NCI-H128 (cell line): ENCODE results near the gene STX1B.
"Not testable (repeated sequence)": the region's sequence is repeated elsewhere in the genome, so short reads cannot be mapped to it uniquely, and the experiment has no call there.

ENCODE experiments used
- DNase-seq: peaks from one replicate; lab custom pipeline; 2025; ENCODE audit not compliant: unreplicated experiment; lab: John Stamatoyannopoulos, UW

Gene STX1B

DNA sequence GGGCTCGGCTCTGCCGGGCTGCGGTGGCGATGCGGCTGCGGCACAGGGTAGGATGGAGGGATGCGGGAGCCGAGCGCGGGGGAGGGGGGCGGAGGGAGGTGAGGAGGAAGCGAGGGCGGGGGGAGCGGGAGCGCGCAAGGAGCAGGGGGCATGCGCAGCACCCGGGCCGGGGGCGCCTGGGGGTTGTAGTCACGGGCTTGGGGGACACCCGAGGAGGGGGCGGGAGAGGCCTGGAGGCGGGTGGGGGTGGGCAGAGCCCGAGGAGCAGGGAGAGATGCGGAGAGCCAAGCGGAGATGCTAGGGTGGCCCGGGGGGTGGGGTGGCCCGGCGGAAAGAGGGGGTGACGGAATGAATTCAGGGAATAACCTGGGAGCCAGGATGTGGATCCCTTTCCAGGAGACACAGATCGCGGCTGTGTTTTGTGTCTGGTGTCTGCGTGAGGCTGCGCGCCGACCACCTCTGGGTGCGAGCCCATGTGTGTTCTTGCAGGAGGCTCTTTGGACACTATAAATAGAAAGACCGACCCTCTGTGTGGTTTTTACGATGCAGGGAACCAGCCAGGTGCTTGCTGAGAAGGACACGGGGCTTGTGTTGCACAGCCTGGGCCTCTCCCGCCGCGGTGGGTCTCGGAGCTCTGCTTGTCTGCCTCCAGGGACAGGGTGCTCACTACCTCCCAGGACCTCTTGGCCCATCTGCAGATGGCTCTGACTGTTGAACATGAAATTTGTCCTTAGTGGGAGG is at the start of gene STX1B:
Gene STX1B, minus strand, starts transcription at position 54 of the 741 bp plus-strand sequence. CDS start 242 bp downstream, outside the sequence.
- no peak for DNase-seq

DNA sequence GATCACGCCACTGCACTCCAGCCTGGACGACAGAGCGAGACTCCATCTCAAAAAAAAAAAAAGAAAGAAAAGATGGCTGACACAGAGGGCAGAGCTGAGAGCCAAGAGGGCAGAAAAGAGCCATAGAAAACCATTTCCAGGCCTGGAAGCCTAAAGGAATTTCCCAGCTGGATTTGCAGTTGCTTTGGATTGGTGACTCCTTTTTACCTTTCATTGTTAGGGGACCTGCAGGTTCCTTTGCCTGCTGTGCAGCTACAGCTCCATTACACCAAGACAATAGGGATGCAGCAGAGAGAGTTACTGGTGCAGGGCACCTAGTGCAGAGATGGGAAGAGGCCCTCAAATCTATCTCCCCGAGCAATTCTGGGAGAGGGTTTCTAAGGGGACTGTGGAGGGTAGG is 45.2 kb upstream of the STX1B start:
- no peak for DNase-seq

DNA sequence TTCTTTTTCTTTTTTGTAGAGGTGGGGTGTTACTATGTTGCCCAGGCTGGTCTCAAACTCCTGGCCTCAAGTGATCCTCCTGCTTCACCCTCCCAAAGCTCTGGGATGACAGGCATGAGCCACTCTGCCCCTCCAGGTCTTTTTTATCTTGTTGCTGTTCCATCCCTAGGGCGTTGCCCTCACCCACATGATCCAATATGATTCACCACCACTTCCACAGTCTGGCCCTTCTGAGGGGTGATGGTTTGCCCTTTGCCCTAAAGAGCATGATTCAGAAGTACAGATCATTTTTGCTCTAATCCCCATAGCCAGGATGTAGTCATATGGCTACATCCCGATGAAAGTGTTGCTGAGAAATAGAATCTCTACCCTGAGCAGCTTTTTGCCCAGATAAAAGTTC is 41.7 kb upstream of the STX1B start:
- no peak for DNase-seq

DNA sequence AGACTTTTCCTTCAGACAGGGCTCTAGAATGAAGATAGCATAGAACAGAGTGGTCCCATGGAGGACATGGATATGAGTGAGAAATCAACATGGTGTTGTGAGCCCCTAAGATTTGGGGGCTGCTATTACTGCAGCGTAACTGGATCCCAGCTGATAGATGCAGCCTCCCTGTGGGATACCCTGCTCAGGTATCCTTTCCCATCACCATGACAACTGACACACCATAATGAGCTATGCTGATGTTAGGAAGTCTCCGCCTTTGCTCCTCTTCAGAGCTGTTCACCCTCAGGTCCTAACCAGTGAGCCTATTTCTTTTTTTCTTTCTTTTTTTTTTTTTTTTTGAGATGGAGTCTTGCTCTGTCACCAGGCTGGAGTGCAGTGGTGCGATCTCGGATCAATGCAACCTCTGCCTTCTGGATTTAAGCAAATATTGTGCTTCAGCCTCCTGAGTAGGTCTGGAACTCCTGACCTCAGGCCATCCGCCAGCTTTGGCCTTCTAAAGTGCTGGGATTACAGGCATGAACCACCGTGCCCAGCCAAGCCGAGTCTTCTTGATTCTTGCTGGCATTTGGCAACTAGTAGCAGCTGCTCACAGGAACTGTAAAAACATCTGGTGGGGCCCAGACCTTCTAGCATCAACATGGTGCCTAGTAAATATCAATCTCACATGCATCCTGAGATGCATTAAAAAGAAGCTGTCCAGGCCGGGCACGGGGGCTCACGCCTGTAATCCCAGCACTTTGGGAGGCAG is 40.0 kb upstream of the STX1B start:
- DNase-seq = no peak

DNA sequence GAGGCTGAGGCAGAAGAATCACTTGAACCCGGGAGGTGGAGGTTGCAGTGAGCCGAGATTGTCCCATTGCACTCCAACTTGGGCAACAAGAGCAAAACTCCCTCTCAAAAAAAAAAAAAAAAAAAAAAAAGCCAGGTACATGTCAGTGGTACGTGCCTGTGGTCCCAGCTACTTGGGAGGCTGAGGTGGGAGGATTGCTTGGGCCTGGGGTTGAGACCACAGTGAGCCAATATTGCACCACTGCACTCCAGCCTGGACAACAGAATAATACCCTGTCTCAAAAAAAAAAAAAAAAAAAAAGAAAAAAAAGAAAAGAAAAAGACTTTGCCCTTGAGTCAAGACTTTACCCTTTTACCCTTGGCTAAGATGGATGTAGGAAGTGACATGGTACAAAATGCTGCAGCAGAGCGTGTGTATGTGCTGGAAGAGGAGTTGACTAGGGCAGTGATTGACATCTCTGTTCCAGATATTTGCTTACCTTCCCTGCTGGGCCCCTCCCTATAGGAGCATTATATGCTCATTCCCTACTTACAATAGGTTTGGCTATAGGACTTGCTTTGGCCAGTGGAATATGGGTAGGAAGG is 33.6 kb upstream of the STX1B start:
- no peak for DNase-seq

DNA sequence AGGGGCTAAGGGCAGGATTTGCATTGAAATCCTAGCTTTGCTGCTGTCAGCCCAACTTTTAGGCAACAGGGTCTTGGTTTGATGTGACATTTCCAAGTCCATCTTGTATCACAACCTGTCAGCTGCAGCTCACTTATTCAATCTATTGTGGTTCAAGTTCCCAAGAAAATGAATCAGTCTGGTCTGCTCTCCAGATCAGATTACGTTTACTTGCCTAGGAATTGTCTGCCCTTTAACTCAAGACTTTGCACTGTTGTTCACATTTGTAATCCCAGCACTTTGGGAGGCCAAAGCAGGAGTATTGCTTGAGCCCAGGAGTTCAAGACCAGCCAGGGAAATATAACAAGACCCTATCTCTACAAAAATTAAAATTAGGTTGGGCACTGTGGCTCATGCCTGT is 32.9 kb upstream of the STX1B start:
- no peak for DNase-seq

DNA sequence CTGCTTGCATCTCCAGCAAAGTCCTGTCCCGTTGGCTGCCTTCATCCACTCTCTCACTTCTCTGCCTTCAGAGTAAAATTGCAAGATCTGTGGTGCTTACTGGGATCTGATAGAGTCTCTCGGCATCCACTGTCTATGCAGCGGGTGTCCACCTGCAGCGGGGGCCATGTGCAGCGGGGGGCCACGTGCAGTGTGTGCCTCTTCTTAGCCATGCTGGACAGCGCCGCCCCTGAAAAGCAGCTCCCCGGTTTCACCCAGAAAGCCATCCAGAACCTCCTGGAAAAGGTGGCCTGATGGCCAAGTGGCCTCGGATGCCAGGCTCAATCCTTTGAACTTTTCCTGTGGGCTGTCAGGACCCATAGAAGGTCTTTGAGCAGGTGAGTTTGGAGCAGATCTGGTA is 32.4 kb upstream of the STX1B start:
- no peak for DNase-seq

DNA sequence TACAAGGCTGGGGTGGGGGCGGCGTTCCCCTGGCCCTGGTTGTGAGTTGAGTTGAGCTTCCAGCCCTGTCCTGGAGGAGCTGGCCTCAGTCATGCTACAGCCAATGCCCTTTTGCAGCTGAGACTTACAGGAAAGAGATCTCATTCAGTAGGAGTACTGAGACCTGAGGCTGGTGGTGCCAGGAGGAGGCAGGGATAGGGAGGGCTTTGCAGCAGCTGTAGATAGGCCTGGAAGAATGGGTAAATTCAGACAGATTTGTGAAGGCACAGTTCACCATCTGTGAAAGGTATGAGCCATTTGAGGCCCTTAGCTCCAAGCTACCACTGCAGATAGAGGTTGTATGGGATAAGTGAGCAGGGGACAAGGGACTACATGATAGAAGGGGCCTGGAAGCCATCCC is 28.6 kb upstream of the STX1B start:
- no peak for DNase-seq

DNA sequence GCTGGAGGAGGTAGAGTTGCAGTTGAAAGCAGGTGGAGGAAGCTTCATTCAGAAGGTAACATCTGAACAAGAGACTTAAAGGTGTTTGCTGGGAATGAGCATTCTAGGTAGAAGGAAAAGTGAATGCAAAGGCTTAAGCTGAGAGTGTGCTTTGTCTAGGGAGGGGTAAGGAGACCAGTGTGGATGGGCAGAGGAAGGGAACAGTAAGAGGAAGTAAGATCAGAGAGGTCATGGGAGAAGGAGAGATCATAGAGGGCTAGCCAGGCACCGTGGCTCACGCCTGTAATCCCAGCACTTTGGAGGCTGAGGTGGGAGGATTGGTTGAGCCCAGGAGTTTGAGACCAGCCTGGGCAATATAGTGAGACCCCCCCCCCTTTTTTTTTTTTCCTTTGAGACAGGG is 26.3 kb upstream of the STX1B start:
- no peak for DNase-seq

DNA sequence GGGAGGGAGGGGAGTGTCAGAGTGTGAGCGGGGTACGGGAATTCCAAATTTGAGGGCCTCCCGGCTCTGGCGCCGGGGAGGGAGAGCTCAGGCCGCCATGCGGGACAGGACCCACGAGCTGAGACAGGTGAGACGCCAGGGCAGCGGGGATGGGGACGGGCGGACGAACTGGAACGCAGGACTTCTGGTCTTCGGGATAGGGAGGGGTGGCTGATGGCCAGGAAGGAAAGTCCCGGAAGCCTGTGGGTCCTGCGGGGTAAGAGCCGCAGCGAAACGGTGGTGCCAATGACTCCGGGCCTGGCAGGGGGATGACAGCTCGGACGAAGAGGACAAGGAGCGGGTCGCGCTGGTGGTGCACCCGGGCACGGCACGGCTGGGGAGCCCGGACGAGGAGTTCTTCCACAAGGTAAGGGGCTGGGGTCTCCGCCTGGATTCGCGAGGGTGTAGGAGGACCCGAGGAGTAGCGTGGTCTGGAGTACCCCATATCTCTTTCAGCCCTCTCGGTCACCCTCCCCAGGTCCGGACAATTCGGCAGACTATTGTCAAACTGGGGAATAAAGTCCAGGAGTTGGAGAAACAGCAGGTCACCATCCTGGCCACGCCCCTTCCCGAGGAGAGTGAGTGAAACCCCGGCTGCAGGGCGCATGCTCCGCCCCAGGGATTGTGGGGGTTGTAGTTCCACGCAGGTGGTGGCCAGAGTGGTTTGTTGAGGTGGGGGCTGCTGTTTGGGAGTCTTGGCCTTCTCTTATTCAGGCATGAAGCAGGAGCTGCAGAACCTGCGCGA is 23.5 kb upstream of the STX1B start:
- DNase-seq = peak; percentile 44

DNA sequence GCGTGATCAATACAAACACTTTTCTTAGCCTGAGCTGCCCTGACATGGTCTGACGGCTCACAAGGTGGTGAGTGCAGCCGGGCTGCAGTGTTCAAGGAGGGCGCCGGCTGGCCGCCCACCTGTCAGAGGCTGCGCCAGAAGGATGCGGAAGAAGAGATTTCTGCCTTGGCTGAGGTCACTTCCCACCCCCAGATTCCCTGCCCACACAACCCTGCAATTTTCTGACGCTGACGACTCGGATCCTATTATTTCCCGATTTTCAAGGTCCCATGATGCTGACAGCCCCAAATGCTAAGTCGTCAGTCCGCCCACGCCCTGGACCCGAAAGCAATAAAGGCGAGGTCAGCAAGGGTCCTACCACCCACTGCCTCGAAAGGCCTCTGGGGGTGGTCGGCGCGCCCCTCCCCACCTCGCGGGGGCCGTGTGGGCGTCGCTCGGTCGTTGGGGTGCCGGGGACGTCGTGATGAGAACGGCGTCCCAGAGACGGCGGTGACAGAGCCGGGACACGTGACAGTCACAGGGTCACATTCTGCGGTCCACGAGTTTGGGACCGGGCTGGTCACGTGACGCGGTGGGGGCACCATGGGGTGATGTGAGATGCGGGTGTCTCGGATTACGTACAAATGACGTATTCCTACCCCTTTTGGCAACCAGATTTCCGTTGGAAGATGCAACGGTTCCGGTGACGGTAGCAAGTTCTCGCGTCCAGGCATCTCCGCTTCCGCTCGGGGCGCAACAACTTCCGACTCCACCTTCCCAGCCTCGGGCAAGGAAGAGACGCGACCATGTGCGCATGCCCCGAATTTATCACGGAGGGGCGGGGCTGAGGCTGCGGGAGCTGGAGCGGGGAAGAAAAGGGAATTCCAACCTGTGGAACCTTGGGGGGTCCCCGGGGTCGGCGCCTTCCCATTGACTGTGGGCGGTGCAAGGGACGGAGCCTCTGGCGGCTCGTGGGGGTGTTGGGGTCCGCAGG is 22.6 kb upstream of the STX1B start, which contains the start of gene STX4:
Gene STX4, plus strand, starts transcription at position 823 of the 973 bp plus-strand sequence. CDS start 248 bp downstream, outside the sequence.
- peak; percentile 83 for DNase-seq

DNA sequence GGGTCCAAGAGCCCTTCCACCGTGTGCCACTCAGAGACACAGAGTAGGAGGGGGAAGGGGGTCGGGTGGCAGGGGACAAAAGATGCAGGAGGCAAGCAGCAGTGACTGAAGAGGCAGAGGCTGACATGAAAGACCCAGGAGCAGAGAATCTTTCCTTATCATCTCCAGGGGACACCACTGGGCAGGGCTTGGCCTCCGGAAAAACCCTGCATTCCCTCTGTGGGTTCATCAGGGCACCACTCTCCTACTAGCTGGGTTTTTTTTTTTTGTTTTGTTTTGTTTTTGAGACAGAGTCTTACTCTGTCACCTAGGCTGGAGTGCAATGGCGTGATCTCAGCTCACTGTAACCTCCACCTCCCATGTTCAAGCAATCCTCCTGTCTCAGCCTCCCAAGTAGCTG is 20.8 kb upstream of the STX1B start:
- DNase-seq = no peak

DNA sequence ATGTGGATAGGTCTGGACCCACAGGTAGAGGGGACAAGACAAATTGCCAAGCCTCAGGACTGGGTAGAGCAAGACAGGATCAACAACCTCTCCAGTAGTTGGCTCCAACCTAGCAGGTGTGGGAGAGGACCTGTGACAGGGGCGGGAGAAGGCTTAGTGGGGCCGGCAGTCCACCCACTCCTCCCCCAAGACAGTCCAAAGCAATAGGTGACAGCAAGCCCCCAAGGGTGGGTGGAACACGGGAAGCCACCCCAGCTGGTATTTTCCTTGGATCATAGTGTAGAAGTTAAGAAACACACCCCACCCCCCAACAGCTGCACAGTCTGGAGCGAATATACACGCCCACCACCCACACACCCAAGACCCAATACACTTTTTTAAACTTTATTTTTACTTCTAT is 18.8 kb upstream of the STX1B start:
- DNase-seq = no peak

DNA sequence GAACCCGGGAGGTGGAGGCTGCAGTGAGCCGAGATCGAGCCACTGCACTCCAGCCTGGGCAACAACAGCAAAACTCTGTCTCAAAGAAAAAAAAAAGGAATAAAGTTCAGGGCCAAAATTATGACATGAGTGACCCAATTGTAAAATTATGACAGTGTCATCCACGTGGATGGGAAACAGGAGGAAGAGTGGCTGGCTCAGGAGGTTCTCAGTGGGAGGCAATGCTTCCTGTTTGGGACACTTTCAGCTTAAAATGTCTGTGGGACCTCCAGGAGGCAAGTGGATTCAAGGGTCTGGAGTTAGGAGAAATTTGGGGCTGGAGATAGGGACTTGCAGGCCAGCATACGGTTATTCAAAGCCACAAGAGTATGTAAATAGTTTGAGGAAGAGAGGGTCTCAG is 14.9 kb upstream of the STX1B start:
- no peak for DNase-seq

DNA sequence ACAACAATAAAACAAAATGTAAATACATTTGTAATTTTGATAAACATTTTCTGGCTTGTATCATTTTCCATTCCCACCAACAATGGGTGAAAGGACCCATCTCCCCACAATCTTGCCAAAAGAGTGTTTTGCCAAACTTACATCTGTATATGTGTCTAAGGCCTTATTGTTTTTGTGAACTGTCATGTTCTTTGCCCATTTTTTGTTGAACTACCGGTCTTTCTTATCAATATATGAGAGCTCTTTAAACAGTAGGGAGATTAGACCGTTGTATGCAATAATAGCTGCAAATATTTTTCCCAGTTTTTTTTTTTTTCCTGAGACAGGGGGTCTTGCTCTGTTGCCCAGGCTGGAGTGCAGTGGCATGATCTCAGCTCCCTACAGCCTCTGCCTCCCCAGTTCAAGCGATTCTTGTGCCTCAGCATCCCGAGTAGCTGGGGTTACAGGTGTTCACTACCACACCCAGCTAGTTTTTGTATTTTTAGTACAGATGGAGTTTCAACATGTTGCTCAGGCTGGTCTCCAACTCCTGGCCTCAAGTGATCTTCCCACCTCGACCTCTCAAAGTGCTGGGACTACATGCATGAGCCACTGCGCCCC is 13.3 kb upstream of the STX1B start:
- DNase-seq = no peak

DNA sequence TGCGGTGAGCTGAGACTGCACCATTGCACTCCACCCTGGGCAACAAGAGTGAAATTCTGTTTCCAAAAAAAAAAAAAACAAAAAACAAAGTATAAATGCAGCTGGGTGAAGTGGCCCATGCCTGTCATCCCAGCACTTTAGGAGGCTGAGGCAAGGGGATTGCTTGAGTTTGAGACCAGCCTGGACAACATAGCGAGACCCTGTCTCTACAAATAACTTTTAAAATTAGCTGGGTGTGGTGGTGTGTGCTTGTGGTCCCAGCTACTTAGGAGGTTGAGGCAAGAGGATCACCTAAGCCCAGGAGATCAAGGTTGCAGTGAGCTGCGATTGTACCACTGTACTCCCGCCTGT is 12.8 kb upstream of the STX1B start:
- DNase-seq = no peak

DNA sequence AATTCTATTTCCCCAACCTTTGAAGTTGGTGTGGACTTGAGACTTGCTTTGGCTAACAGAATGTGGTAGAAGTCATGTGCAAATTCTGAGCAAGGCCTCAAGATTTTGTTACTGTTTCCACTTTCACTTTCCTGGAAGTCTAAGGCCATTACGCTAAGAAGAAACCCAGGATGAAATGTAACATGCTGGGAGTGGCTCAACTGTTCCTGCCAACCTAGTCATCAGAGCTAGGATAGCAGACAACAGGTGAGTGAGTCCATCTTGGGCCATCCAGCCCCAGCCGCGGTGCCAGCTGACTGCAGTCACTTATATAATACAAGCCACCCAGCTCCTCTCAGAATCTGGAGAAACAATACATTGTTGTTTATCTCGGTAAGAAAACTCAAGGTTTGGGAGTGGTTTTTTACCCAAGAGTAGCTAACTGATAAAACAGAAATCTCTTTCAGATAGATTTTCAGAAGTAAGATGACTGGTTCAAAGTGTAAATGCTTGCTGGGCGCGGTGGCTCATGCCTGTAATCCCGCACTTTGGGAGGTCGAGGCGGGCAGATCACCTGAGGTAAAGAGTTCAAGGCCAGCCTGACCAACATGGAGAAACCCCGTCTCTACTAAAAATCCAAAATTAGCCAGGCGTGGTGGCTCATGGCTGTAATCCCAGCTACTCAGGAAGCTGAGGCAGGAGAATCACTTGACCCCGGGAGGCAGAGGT is 12.3 kb upstream of the STX1B start:
- no peak for DNase-seq

DNA sequence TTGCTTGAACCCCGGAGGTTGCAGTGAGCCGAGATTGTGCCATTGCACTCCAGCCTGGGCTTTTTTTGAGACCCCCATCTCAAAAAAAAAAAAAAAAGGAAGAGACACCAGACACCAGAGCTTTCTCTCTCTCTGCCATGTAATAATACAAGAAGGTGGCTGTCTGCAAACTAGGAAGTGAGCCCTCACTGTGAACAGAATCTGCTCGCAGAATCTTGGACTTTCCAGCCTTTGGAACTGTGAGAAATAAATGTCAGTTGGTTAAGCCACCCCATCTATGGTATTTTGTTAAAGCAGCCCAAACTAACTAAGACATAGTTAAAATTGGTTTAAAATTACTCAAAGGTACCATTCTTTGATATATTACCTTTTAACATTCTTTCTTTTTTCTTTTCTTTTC is 10.1 kb upstream of the STX1B start:
- DNase-seq = no peak

DNA sequence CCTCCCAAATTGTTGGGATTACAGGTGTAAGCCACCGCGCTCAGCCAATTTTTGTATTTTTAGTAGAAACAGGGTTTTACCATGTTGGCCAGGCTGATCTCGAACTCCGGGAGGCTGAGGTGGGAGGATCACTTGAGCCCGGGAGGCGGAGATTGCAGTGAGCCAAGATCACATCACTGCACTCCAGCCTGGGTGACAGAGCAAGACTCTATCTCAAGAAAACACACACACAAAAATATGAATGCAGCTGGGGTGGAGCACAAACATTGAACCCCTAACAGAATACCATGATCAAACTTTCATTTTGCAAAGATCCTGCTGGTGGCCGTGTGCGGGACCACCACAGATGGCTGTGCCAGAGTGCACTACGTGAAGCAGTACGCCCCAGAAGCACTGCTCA is 7.3 kb upstream of the STX1B start:
- DNase-seq = not testable (repeated sequence)
